GM19397 (cell line): ENCODE results near the gene AFDN.

Experiments
- ATAC-seq: cut with Tn5 transposase; IDR thresholded peaks from one replicate; pipeline ENCODE4 v1.9.1; 2021; ENCODE audit warnings: mild to moderate bottlenecking, moderate library complexity; ENCODE audit not compliant: unreplicated experiment

Gene AFDN

DNA sequence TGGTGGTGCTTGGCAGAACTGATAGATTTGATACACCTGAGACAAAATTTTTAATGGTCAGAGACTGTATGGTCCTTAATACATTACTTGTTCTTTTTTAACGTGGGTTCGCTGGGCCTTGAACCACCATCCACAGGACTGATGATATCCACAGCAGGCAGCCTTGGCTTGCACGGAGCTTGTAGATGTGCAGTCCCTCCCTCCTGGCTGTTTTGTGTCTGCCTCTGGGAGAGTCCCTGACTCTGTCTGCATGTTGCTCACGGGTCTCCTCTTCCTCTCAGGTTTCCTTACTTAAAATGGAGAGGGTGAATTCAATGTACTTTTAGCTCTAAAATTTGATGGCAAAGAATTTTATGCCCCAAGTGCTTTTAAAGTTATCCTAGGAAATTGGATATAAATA lies 188.3 kb downstream of the AFDN start:
- no peak for ATAC-seq

GRCh38 chr6:168015482-168016175 lies 188.9 kb downstream of the AFDN start:
- ATAC-seq: no peak

- no peak for ATAC-seq
These were observed 189.5 kb downstream of the AFDN start for GRCh38 chr6:168016176-168016620.

- ATAC-seq: no peak
These were observed 190.2 kb downstream of the AFDN start for GRCh38 chr6:168016721-168017525.

GRCh38 chr6:168017629-168018028 lies 190.9 kb downstream of the AFDN start:
- ATAC-seq: no peak

- ATAC-seq: no peak
These were observed 192.0 kb downstream of the AFDN start for GRCh38 chr6:168018664-168019063.

GRCh38 chr6:168020242-168020641 lies 193.5 kb downstream of the AFDN start:
- no peak for ATAC-seq

DNA sequence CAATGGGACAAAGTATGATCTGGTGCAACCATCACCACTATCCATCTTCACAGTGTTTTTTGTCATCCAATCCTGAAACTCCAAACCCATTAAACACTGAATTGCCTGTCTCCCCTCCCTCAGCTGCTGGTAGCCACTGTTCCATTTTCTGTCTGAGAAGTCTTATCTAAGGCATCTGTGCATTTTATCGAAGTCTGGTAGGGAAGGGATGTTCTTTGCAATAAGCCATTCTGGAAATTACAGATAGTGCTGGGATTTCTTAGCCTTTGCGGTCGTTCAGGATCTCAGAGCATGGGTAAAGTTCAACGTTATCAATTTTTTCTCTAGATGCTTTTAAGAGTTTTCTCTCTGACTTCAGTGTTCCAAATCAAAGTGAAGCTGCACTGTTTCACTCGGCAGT lies 194.9 kb downstream of the AFDN start:
- no peak for ATAC-seq
